ENCODE data around the gene KRTAP9-1.

DNA sequence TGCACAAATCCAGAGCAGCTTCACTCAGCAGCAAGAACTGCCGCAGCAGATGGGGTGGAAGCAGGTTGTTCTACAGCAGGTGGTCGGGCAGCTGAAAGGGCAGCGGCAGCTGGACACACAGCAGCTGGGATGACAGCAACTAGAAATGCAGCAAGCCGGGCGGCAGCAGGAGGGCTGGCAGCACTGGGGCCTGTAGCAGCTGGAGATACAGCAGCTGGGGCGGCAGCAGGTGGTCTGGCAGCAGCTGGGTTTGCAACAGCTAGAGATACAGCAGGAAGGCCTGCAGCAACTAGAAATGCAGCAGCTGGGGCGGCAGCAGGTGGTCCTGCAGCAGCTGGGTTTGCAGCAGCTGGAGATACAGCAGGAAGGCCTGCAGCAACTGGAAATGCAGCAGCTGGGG is 22.1 kb upstream of the KRTAP9-1 start:
- TF ChIP-seq, protein P1, sequence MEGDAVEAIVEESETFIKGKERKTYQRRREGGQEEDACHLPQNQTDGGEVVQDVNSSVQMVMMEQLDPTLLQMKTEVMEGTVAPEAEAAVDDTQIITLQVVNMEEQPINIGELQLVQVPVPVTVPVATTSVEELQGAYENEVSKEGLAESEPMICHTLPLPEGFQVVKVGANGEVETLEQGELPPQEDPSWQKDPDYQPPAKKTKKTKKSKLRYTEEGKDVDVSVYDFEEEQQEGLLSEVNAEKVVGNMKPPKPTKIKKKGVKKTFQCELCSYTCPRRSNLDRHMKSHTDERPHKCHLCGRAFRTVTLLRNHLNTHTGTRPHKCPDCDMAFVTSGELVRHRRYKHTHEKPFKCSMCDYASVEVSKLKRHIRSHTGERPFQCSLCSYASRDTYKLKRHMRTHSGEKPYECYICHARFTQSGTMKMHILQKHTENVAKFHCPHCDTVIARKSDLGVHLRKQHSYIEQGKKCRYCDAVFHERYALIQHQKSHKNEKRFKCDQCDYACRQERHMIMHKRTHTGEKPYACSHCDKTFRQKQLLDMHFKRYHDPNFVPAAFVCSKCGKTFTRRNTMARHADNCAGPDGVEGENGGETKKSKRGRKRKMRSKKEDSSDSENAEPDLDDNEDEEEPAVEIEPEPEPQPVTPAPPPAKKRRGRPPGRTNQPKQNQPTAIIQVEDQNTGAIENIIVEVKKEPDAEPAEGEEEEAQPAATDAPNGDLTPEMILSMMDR (IDR thresholded peaks at IDR 0.05): no peak
- no peak for TF ChIP-seq POLR2A (IDR thresholded peaks at IDR 0.05)
